ENCODE results near the gene NISCH. TPM values are rescaled to one million over a fixed set of nuclear protein-coding genes. Genes with fewer than 3 reads are reported as not detected.

Gene NISCH
- total and polyA plus RNA-seq, 2 of the 8 experiments (the other 6 are each of a cell fraction or from before 2014, with no cell fraction given) = 71.2 to 71.9 TPM

DNA sequence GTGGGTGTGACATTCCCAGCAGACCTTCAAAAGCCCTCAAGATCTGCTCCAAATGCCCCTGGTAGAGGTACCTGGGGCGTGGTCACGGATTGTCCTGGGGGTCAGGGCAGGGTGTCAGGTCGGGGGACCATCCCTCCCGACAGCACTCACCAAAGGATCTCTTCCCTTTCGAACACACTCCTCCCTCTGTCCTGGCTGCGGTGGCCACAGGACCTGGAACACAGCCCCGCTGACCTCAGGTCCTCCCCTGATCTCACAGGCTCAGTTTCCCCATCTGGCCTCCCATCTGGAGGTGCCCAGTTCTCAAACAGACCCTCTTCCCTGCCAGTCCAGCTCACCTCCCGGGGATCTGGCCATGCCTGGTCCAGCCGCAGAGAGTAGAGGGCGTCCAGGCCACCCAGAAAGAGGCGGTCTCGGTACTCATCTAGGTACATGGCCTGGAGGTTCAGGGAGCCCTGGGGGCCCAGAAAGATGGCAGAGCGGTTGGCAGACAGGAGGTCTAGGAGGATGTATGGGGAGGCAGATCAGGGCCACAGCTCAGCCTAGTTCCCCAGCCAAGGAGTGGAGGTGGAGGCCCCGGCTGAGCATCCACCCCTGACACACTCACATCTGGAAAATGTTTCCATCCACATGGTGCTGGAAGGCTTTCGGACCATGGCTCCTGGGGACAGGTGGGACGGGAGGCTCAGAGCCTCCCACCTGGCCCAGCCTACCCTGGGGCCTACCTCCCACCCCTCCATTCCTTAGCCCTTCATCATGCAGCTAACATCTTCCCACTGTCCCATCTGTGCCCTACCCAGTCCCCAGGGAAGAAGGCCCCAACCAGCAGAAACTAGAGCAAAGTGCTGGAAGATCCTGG lies 12.8 kb upstream of the NISCH start (continued):
- TF ChIP-seq, protein P1, sequence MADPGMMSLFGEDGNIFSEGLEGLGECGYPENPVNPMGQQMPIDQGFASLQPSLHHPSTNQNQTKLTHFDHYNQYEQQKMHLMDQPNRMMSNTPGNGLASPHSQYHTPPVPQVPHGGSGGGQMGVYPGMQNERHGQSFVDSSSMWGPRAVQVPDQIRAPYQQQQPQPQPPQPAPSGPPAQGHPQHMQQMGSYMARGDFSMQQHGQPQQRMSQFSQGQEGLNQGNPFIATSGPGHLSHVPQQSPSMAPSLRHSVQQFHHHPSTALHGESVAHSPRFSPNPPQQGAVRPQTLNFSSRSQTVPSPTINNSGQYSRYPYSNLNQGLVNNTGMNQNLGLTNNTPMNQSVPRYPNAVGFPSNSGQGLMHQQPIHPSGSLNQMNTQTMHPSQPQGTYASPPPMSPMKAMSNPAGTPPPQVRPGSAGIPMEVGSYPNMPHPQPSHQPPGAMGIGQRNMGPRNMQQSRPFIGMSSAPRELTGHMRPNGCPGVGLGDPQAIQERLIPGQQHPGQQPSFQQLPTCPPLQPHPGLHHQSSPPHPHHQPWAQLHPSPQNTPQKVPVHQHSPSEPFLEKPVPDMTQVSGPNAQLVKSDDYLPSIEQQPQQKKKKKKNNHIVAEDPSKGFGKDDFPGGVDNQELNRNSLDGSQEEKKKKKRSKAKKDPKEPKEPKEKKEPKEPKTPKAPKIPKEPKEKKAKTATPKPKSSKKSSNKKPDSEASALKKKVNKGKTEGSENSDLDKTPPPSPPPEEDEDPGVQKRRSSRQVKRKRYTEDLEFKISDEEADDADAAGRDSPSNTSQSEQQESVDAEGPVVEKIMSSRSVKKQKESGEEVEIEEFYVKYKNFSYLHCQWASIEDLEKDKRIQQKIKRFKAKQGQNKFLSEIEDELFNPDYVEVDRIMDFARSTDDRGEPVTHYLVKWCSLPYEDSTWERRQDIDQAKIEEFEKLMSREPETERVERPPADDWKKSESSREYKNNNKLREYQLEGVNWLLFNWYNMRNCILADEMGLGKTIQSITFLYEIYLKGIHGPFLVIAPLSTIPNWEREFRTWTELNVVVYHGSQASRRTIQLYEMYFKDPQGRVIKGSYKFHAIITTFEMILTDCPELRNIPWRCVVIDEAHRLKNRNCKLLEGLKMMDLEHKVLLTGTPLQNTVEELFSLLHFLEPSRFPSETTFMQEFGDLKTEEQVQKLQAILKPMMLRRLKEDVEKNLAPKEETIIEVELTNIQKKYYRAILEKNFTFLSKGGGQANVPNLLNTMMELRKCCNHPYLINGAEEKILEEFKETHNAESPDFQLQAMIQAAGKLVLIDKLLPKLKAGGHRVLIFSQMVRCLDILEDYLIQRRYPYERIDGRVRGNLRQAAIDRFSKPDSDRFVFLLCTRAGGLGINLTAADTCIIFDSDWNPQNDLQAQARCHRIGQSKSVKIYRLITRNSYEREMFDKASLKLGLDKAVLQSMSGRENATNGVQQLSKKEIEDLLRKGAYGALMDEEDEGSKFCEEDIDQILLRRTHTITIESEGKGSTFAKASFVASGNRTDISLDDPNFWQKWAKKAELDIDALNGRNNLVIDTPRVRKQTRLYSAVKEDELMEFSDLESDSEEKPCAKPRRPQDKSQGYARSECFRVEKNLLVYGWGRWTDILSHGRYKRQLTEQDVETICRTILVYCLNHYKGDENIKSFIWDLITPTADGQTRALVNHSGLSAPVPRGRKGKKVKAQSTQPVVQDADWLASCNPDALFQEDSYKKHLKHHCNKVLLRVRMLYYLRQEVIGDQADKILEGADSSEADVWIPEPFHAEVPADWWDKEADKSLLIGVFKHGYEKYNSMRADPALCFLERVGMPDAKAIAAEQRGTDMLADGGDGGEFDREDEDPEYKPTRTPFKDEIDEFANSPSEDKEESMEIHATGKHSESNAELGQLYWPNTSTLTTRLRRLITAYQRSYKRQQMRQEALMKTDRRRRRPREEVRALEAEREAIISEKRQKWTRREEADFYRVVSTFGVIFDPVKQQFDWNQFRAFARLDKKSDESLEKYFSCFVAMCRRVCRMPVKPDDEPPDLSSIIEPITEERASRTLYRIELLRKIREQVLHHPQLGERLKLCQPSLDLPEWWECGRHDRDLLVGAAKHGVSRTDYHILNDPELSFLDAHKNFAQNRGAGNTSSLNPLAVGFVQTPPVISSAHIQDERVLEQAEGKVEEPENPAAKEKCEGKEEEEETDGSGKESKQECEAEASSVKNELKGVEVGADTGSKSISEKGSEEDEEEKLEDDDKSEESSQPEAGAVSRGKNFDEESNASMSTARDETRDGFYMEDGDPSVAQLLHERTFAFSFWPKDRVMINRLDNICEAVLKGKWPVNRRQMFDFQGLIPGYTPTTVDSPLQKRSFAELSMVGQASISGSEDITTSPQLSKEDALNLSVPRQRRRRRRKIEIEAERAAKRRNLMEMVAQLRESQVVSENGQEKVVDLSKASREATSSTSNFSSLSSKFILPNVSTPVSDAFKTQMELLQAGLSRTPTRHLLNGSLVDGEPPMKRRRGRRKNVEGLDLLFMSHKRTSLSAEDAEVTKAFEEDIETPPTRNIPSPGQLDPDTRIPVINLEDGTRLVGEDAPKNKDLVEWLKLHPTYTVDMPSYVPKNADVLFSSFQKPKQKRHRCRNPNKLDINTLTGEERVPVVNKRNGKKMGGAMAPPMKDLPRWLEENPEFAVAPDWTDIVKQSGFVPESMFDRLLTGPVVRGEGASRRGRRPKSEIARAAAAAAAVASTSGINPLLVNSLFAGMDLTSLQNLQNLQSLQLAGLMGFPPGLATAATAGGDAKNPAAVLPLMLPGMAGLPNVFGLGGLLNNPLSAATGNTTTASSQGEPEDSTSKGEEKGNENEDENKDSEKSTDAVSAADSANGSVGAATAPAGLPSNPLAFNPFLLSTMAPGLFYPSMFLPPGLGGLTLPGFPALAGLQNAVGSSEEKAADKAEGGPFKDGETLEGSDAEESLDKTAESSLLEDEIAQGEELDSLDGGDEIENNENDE (IDR thresholded peaks at IDR 0.05; ENCODE audit: insufficient replicate concordance, low read length) = no peak
- TF ChIP-seq GABPA (IDR thresholded peaks at IDR 0.05; ENCODE audit: borderline replicate concordance, insufficient read depth, low read length) (no peak), GTF2F1 (IDR thresholded peaks at IDR 0.05; ENCODE audit: borderline replicate concordance, low read depth, low read length) (no peak), CREB1 (IDR thresholded peaks at IDR 0.05) (no peak), KDM1A (IDR thresholded peaks at IDR 0.05; ENCODE audit: borderline replicate concordance, low read length) (no peak), ZNF274 (IDR thresholded peaks at IDR 0.05; ENCODE audit: borderline replicate concordance, extremely low read depth, low read length) (no peak), CHD2 (IDR thresholded peaks at IDR 0.05; ENCODE audit: low read length) (no peak), SAP30 (IDR thresholded peaks at IDR 0.05; ENCODE audit: insufficient read depth, insufficient replicate concordance, low read length) (no peak)
- TF ChIP-seq, protein P2, sequence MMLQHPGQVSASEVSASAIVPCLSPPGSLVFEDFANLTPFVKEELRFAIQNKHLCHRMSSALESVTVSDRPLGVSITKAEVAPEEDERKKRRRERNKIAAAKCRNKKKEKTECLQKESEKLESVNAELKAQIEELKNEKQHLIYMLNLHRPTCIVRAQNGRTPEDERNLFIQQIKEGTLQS (IDR thresholded peaks at IDR 0.05; ENCODE audit: insufficient read depth, low read depth, low read length) = no peak

All from H1 (cell line).